IPS-18a (cell line): ENCODE data around the gene RPTOR.

Experiments used
- H3K27ac ChIP-seq: one replicate; pipeline ENCODE4 v1.5.1; 2013; ENCODE audit warnings: low read length
- H3K27me3 ChIP-seq: one replicate; pipeline ENCODE4 v1.6.1; 2013; ENCODE audit warnings: mild to moderate bottlenecking, low read length; ENCODE audit not compliant: control insufficient read depth, insufficient read depth
- H3K36me3 ChIP-seq: one replicate; pipeline ENCODE4 v1.6.1; 2013; ENCODE audit warnings: low read depth, low read length; ENCODE audit not compliant: control insufficient read depth
- H3K4me1 ChIP-seq: one replicate; pipeline ENCODE4 v1.6.1; 2013; ENCODE audit warnings: low read depth, low read length; ENCODE audit not compliant: control insufficient read depth
- H3K4me3 ChIP-seq: one replicate; pipeline ENCODE4 v1.5.1; 2013; ENCODE audit warnings: low read length
- H3K9ac ChIP-seq: one replicate; pipeline ENCODE4 v1.6.1; 2013; ENCODE audit warnings: mild to moderate bottlenecking, low read length, moderate library complexity
- H3K9me3 ChIP-seq: one replicate; pipeline ENCODE4 v1.6.1; 2013; ENCODE audit warnings: low read depth, low read length; ENCODE audit not compliant: control insufficient read depth

Gene RPTOR

GRCh38 chr17:80821546-80821945 is 276.9 kb downstream of the RPTOR start:
- H3K4me1 ChIP-seq = no peaks in the 10 kb centered on the region
- H3K27ac ChIP-seq = no peak overlapping the region
- H3K36me3 ChIP-seq = no peaks in the 10 kb centered on the region
- H3K9ac ChIP-seq = no peak overlapping the region
- H3K27me3 ChIP-seq = no peaks in the 10 kb centered on the region
- H3K9me3 ChIP-seq = no peaks in the 10 kb centered on the region
- no peak overlapping the region for H3K4me3 ChIP-seq

GRCh38 chr17:80822021-80822699 is 277.5 kb downstream of the RPTOR start:
- Histone ChIP-seq H3K27ac (no peak overlapping the region), H3K27me3 (no peaks in the 10 kb centered on the region), H3K4me1 (peaks cover 3% of the 10 kb centered on the region), H3K9me3 (no peaks in the 10 kb centered on the region), H3K9ac (no peak overlapping the region), H3K36me3 (no peaks in the 10 kb centered on the region), H3K4me3 (no peak overlapping the region)

- Histone ChIP-seq H3K4me3 (no peak overlapping the region), H3K27ac (no peak overlapping the region), H3K9ac (no peak overlapping the region), H3K27me3 (no peaks in the 10 kb centered on the region), H3K36me3 (no peaks in the 10 kb centered on the region), H3K4me1 (peaks cover 9% of the 10 kb centered on the region), H3K9me3 (no peaks in the 10 kb centered on the region)
Measured at GRCh38 chr17:80822700-80823410, 278.2 kb downstream of the RPTOR start.

GRCh38 chr17:80824549-80825470 is 280.2 kb downstream of the RPTOR start:
- Histone ChIP-seq H3K27ac (no peak overlapping the region), H3K9me3 (no peaks in the 10 kb centered on the region), H3K27me3 (no peaks in the 10 kb centered on the region), H3K4me3 (no peak overlapping the region), H3K36me3 (no peaks in the 10 kb centered on the region), H3K9ac (no peak overlapping the region), H3K4me1 (peaks cover 19% of the 10 kb centered on the region)

- Histone ChIP-seq H3K27me3 (no peaks in the 10 kb centered on the region), H3K27ac (no peak overlapping the region), H3K4me1 (peaks cover 19% of the 10 kb centered on the region), H3K9me3 (no peaks in the 10 kb centered on the region), H3K36me3 (no peaks in the 10 kb centered on the region), H3K4me3 (no peak overlapping the region), H3K9ac (no peak overlapping the region)
Measured at GRCh38 chr17:80825471-80826345, 281.1 kb downstream of the RPTOR start.

GRCh38 chr17:80826346-80826954 is 281.8 kb downstream of the RPTOR start:
- Histone ChIP-seq H3K4me3 (no peak overlapping the region), H3K9me3 (no peaks in the 10 kb centered on the region), H3K36me3 (no peaks in the 10 kb centered on the region), H3K27ac (no peak overlapping the region), H3K4me1 (peaks cover 19% of the 10 kb centered on the region), H3K9ac (no peak overlapping the region), H3K27me3 (no peaks in the 10 kb centered on the region)

GRCh38 chr17:80826955-80827645 is 282.5 kb downstream of the RPTOR start:
- Histone ChIP-seq H3K27ac (no peak overlapping the region), H3K4me3 (no peak overlapping the region), H3K27me3 (no peaks in the 10 kb centered on the region), H3K36me3 (no peaks in the 10 kb centered on the region), H3K4me1 (peaks cover 19% of the 10 kb centered on the region), H3K9ac (no peak overlapping the region), H3K9me3 (no peaks in the 10 kb centered on the region)

GRCh38 chr17:80827646-80828643 is 283.3 kb downstream of the RPTOR start:
- Histone ChIP-seq H3K9me3 (no peaks in the 10 kb centered on the region), H3K4me3 (peak overlapping the region; percentile 1), H3K27ac (no peak overlapping the region), H3K36me3 (no peaks in the 10 kb centered on the region), H3K4me1 (peaks cover 24% of the 10 kb centered on the region), H3K27me3 (no peaks in the 10 kb centered on the region), H3K9ac (no peak overlapping the region)

- Histone ChIP-seq H3K4me1 (peaks cover 24% of the 10 kb centered on the region), H3K9me3 (no peaks in the 10 kb centered on the region), H3K27ac (no peak overlapping the region), H3K36me3 (no peaks in the 10 kb centered on the region), H3K27me3 (no peaks in the 10 kb centered on the region), H3K4me3 (no peak overlapping the region), H3K9ac (no peak overlapping the region)
Measured at GRCh38 chr17:80829166-80829813, 284.7 kb downstream of the RPTOR start.
